Fibroblast of mammary gland (primary cell): ENCODE data around the gene STIMATE.

Source experiments
- DNase-seq: peaks from one replicate; pipeline ENCODE4 v3.0.0-alpha.2; 2010; ENCODE audit warnings: low read depth
- H3K4me3 ChIP-seq: 2 replicates; pipeline ENCODE4 v1.5.1; 2011; ENCODE audit warnings: low read depth, mild to moderate bottlenecking, low read length, moderate library complexity; ENCODE audit not compliant: control insufficient read depth
- CTCF ChIP-seq: conservative IDR thresholded peaks from 2 replicates; pipeline ENCODE4 v1.5.1; 2011; ENCODE audit warnings: low read depth, low read length, inconsistent platforms; ENCODE audit not compliant: control insufficient read depth, insufficient read depth

STIMATE gene

GRCh38 chr3:52873433-52874159 lies 23.8 kb downstream of the STIMATE start:
- DNase-seq: peak; percentile 81
- H3K4me3 ChIP-seq: no peak overlapping the region
- peak; percentile 22 for TF ChIP-seq CTCF

- TF ChIP-seq CTCF: no peak
- DNase-seq: no peak
- no peak overlapping the region for H3K4me3 ChIP-seq
These were observed 25.1 kb downstream of the STIMATE start for GRCh38 chr3:52872245-52872644.

GRCh38 chr3:52871761-52872160 lies 25.6 kb downstream of the STIMATE start:
- no peak overlapping the region for H3K4me3 ChIP-seq
- TF ChIP-seq CTCF: no peak
- no peak for DNase-seq

GRCh38 chr3:52870471-52870870 lies 26.9 kb downstream of the STIMATE start:
- TF ChIP-seq CTCF: no peak
- DNase-seq: no peak

GRCh38 chr3:52866427-52866826 lies 30.9 kb downstream of the STIMATE start:
- TF ChIP-seq CTCF: no peak
- no peak for DNase-seq
- no peak overlapping the region for H3K4me3 ChIP-seq

More at GRCh38 chr3:52870471-52870870, 26.9 kb downstream of the STIMATE start:
- no peak overlapping the region for H3K4me3 ChIP-seq

GRCh38 chr3:52865994-52866393 lies 31.4 kb downstream of the STIMATE start:
- no peak for DNase-seq
- no peak for TF ChIP-seq CTCF

GRCh38 chr3:52860424-52860768 lies 37.0 kb downstream of the STIMATE start:
- no peak for DNase-seq
- H3K4me3 ChIP-seq: no peak overlapping the region
- no peak for TF ChIP-seq CTCF

More at GRCh38 chr3:52865994-52866393, 31.4 kb downstream of the STIMATE start:
- no peak overlapping the region for H3K4me3 ChIP-seq
